H9 (cell line): ENCODE measurements around the gene KRTAP4-5. TPM values are rescaled to one million over a fixed set of nuclear protein-coding genes. Genes with fewer than 3 reads are reported as not detected.
"Not testable (repeated sequence)": the region's sequence is repeated elsewhere in the genome, so short reads cannot be mapped to it uniquely, and the experiment has no call there.

Source experiments
- DNase-seq: peaks from one replicate; pipeline ENCODE4 v3.0.0-alpha.2; 2017
- H2AFZ ChIP-seq: one replicate; pipeline ENCODE4 v1.6.1; 2013; ENCODE audit warnings: mild to moderate bottlenecking, low read length, control low read depth, moderate library complexity
- H2AK5ac ChIP-seq: 2 replicates; pipeline ENCODE4 v1.6.1; 2013; ENCODE audit warnings: low read length, control low read depth, mixed read lengths; ENCODE audit not compliant: insufficient read length
- H2BK120ac ChIP-seq: one replicate; pipeline ENCODE4 v1.6.1; 2013; ENCODE audit warnings: low read depth, mild to moderate bottlenecking, low read length, control low read depth, inconsistent platforms; ENCODE audit not compliant: poor library complexity, severe bottlenecking
- H2BK12ac ChIP-seq: 2 replicates; pipeline ENCODE4 v1.6.1; 2013; ENCODE audit warnings: low read length, control low read depth, mixed read lengths, low read depth; ENCODE audit not compliant: insufficient read length
- H2BK15ac ChIP-seq: 2 replicates; pipeline ENCODE4 v1.6.1; 2013; ENCODE audit warnings: low read depth, low read length, control low read depth
- H2BK20ac ChIP-seq: one replicate; pipeline ENCODE4 v1.6.1; 2013; ENCODE audit warnings: low read depth, mild to moderate bottlenecking, low read length, control low read depth, inconsistent platforms; ENCODE audit not compliant: poor library complexity, severe bottlenecking
- H2BK5ac ChIP-seq: 2 replicates; pipeline ENCODE4 v1.6.1; 2013; ENCODE audit warnings: low read length, control low read depth, mixed read lengths; ENCODE audit not compliant: insufficient read length
- H3K14ac ChIP-seq: 2 replicates; pipeline ENCODE4 v1.6.1; 2013; ENCODE audit warnings: low read length, control low read depth; ENCODE audit not compliant: insufficient read depth
- H3K18ac ChIP-seq: 2 replicates; pipeline ENCODE4 v1.6.1; 2013; ENCODE audit warnings: low read depth, mild to moderate bottlenecking, mixed read lengths, low read length, control low read depth; ENCODE audit not compliant: insufficient read length
- H3K23ac ChIP-seq: 2 replicates; pipeline ENCODE4 v1.6.1; 2013; ENCODE audit warnings: low read length, control low read depth, mixed read lengths, low read depth; ENCODE audit not compliant: insufficient read length
- H3K23me2 ChIP-seq: 2 replicates; pipeline ENCODE4 v1.6.1; 2013; ENCODE audit warnings: low read depth, mild to moderate bottlenecking, mixed read lengths, low read length, control low read depth; ENCODE audit not compliant: insufficient read length, poor library complexity, severe bottlenecking
- H3K27ac ChIP-seq: 2 replicates; pipeline ENCODE4 v1.5.1; 2013; ENCODE audit warnings: low read length, control low read depth, mixed read lengths, low read depth; ENCODE audit not compliant: insufficient read length
- H3K27me3 ChIP-seq: 2 replicates; pipeline ENCODE4 v1.6.1; 2013; ENCODE audit warnings: low read length, control low read depth, inconsistent platforms; ENCODE audit not compliant: insufficient read depth
- H3K4ac ChIP-seq: 2 replicates; pipeline ENCODE4 v1.6.1; 2013; ENCODE audit warnings: low read depth, mild to moderate bottlenecking, control low read depth, inconsistent platforms, low read length, moderate library complexity
- H3K4me1 ChIP-seq: 2 replicates; pipeline ENCODE4 v1.6.1; 2013; ENCODE audit warnings: low read length, control low read depth, inconsistent platforms; ENCODE audit not compliant: insufficient read depth
- H3K4me2 ChIP-seq: 2 replicates; pipeline ENCODE4 v1.6.1; 2013; ENCODE audit warnings: low read length, control low read depth, mixed read lengths; ENCODE audit not compliant: insufficient read length, insufficient read depth
- H3K56ac ChIP-seq: 2 replicates; pipeline ENCODE4 v1.6.1; 2013; ENCODE audit warnings: low read depth, mild to moderate bottlenecking, mixed read lengths, low read length, control low read depth; ENCODE audit not compliant: insufficient read length
- H3K79me1 ChIP-seq: 2 replicates; pipeline ENCODE4 v1.6.1; 2013; ENCODE audit warnings: low read depth, mild to moderate bottlenecking, moderate library complexity, low read length, control low read depth, inconsistent platforms; ENCODE audit not compliant: insufficient read depth, poor library complexity, severe bottlenecking
- H3K79me2 ChIP-seq: 2 replicates; pipeline ENCODE4 v1.6.1; 2013; ENCODE audit warnings: low read length, control low read depth, inconsistent platforms; ENCODE audit not compliant: insufficient read depth
- H3K9ac ChIP-seq: 2 replicates; pipeline ENCODE4 v1.6.1; 2013; ENCODE audit warnings: low read length, control low read depth, mixed read lengths; ENCODE audit not compliant: insufficient read length; ENCODE audit errors: extremely low read depth
- H3K9me3 ChIP-seq: one replicate; pipeline ENCODE4 v1.6.1; 2013; ENCODE audit warnings: low read depth, low read length, inconsistent platforms; ENCODE audit not compliant: control insufficient read depth
- H3T11ph ChIP-seq: one replicate; pipeline ENCODE4 v1.6.1; 2013; ENCODE audit warnings: mild to moderate bottlenecking, low read length, control low read depth, inconsistent platforms
- H4K20me1 ChIP-seq: one replicate; pipeline ENCODE4 v1.6.1; 2013; ENCODE audit not compliant: control insufficient read depth, insufficient read length, insufficient read depth
- H4K5ac ChIP-seq: 2 replicates; pipeline ENCODE4 v1.6.1; 2013; ENCODE audit warnings: low read depth, mild to moderate bottlenecking, mixed read lengths, low read length, control low read depth; ENCODE audit not compliant: insufficient read length
- H4K8ac ChIP-seq: replicated peaks from 2 replicates; pipeline ENCODE4 v1.6.1; 2013; ENCODE audit warnings: low read length, control low read depth, mixed read lengths, low read depth; ENCODE audit not compliant: insufficient read length
- H4K91ac ChIP-seq: 2 replicates; pipeline ENCODE4 v1.6.1; 2013; ENCODE audit warnings: low read depth, mild to moderate bottlenecking, moderate library complexity, mixed read lengths, low read length, control low read depth; ENCODE audit not compliant: insufficient read length
- H3K27ac Mint-ChIP-seq, 3 experiments: 2 replicates in 2 of 3; 3 replicates in 1 of 3; pipeline ENCODE4 v1.8.0; 2020 to 2021; ENCODE audit warnings: mixed read lengths in 3 of 3, mild to moderate bottlenecking in 1 of 3, moderate library complexity in 1 of 3
- H3K27me3 Mint-ChIP-seq: 2 replicates; pipeline ENCODE4 v1.8.0; 2021; ENCODE audit warnings: low read depth, mild to moderate bottlenecking, moderate library complexity, mixed read lengths
- H3K36me3 Mint-ChIP-seq, 3 experiments: 2 replicates in 2 of 3; 3 replicates in 1 of 3; pipeline ENCODE4 v1.8.0; 2020 to 2021; ENCODE audit warnings: low read depth in 3 of 3, mixed read lengths in 3 of 3; ENCODE audit not compliant: insufficient read depth in 1 of 3
- H3K4me1 Mint-ChIP-seq, 2 experiments: 2 replicates each; pipeline ENCODE4 v1.8.0; 2020; ENCODE audit warnings: mixed read lengths in 2 of 2
- H3K4me3 Mint-ChIP-seq, 2 experiments: 2 replicates in 1 of 2; 3 replicates in 1 of 2; pipeline ENCODE4 v1.8.0; 2020 to 2021; ENCODE audit warnings: mild to moderate bottlenecking in 2 of 2, mixed read lengths in 2 of 2, moderate library complexity in 1 of 2
- H3K9me3 Mint-ChIP-seq, 2 experiments: 2 replicates in 1 of 2; 3 replicates in 1 of 2; pipeline ENCODE4 v1.8.0; 2020; ENCODE audit warnings: mild to moderate bottlenecking in 2 of 2, mixed read lengths in 2 of 2, moderate library complexity in 1 of 2
- CTCF ChIP-seq: fragments of 200-600 bp; sonication (generic); conservative IDR thresholded peaks from 3 replicates; pipeline ENCODE4 v1.8.0; 2021; ENCODE audit warnings: antibody characterized with exemption, mild to moderate bottlenecking
- WGBS: extraction: QIAGEN DNeasy Blood & Tissue Kit; methylation state at CpG from one replicate; pipeline ENCODE4 v1.1.7; 2013; ENCODE audit warnings: missing lambda C conversion rate, low lambda C conversion rate, mixed read lengths; ENCODE audit not compliant: insufficient read length; ENCODE audit errors: extremely low coverage; 5-methylcytosine and 5-hydroxymethylcytosine counted together
- total RNA-seq: library from RNA; stranded (reverse); gene quantifications from 2 replicates; pipeline ENCODE4 v1.2.1, GENCODE V29; 2021

The KRTAP4-5 gene
- total RNA-seq, 1 experiment from 2014 or later: not detected

- Histone ChIP-seq H3K4me2 (no peak within 1 kb of the TSS), H3K23ac (no peak within 1 kb of the TSS), H4K5ac (no peak within 1 kb of the TSS), H2AK5ac (no peak within 1 kb of the TSS), H3K4me1 (no peaks in the 10 kb centered on the region), H3K23me2 (no peaks in the 10 kb centered on the region), H2BK5ac (no peak within 1 kb of the TSS), H4K20me1 (no peaks in the 10 kb centered on the region), H3K4ac (no peak within 1 kb of the TSS), H2AFZ (no peak within 1 kb of the TSS), H2BK15ac (no peak within 1 kb of the TSS), H3K9ac (no peak within 1 kb of the TSS), H3K14ac (no peak within 1 kb of the TSS), H3K79me1 (no peaks in the 10 kb centered on the region), H2BK20ac (no peak within 1 kb of the TSS), H4K8ac (no peak within 1 kb of the TSS), H2BK12ac (no peak within 1 kb of the TSS), H3T11ph (no peak within 1 kb of the TSS), H3K27ac (no peak within 1 kb of the TSS), H3K56ac (no peak within 1 kb of the TSS), H3K27me3 (no peaks in the 10 kb centered on the region), H3K18ac (no peak within 1 kb of the TSS), H3K9me3 (peaks cover 7% of the 10 kb centered on the region), H4K91ac (no peak within 1 kb of the TSS), H2BK120ac (no peak within 1 kb of the TSS), H3K79me2 (no peaks in the 10 kb centered on the region)
- no peak for TF ChIP-seq CTCF
- no peaks in the 10 kb centered on the region for H3K4me1 Mint-ChIP-seq
- H3K4me3 Mint-ChIP-seq: no peak within 1 kb of the TSS
- no CpG with 5 or more reads among the region's 6 CpGs for WGBS
- H3K27ac Mint-ChIP-seq: no peak within 1 kb of the TSS
- DNase-seq: no peak
- H3K36me3 Mint-ChIP-seq: peaks cover 14 to 39% (median 23%) of the 10 kb centered on the region in 3 experiments
- peaks cover 31 to 42% of the 10 kb centered on the region in 2 experiments for H3K9me3 Mint-ChIP-seq
- peaks cover 2% of the 10 kb centered on the region for H3K27me3 Mint-ChIP-seq
Observed at GRCh38 chr17:41140360-41141131, 9.1 kb downstream of the KRTAP4-5 start, which contains the start of gene KRTAP4-6. KRTAP4-6 (minus strand) TSS chr17:41140544; CDS start chr17:41140487, 57 bp downstream.

DNA sequence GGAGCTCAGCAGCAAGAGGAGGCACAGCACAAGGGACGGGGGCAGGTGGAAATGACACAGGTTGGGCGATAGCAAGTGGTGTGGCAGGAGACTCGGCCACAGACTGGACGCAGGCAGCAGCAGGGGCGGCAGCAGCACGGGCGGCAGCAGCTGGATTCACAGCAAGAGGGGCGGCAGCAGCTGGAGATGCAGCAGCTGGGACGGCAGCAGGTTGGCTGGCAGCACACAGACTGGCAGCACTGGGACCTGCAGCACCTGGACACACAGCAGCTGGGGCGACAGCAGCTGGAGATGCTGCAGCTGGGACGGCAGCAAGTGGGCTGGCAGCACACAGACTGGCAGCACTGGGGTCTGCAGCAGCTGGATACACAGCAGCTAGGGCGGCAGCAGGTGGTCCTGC lies 9.8 kb downstream of the KRTAP4-5 start:
- WGBS: no CpG with 5 or more reads among the region's 12 CpGs
- not testable (repeated sequence) for H3K56ac ChIP-seq, H2BK12ac ChIP-seq, H3K9me3 ChIP-seq, H3K4me2 ChIP-seq, H3K23ac ChIP-seq, H3K4ac ChIP-seq, H2BK5ac ChIP-seq, H3K27me3 Mint-ChIP-seq, H3K18ac ChIP-seq, H3K27ac Mint-ChIP-seq, H3K27ac ChIP-seq, H4K5ac ChIP-seq, H3K4me3 Mint-ChIP-seq, H4K8ac ChIP-seq, H2AFZ ChIP-seq, H3K79me1 ChIP-seq, H4K91ac ChIP-seq, H3T11ph ChIP-seq, H3K4me1 Mint-ChIP-seq, H3K23me2 ChIP-seq, H2BK120ac ChIP-seq, H3K14ac ChIP-seq, H3K27me3 ChIP-seq, H2BK15ac ChIP-seq, H2BK20ac ChIP-seq, H4K20me1 ChIP-seq, DNase-seq, H3K4me1 ChIP-seq, H3K79me2 ChIP-seq, H2AK5ac ChIP-seq, H3K9ac ChIP-seq
- peaks cover 31 to 40% of the 10 kb centered on the region in 2 experiments for H3K9me3 Mint-ChIP-seq
- H3K36me3 Mint-ChIP-seq: peaks cover 13 to 35% (median 23%) of the 10 kb centered on the region in 3 experiments
